Uterus (tissue), 4 donors: ENCODE data around the gene CILP. TPM values are rescaled to one million over a fixed set of nuclear protein-coding genes. Genes with fewer than 3 reads are reported as not detected.

Source experiments
- DNase-seq, 2 donors: peaks; one replicate each; pipeline ENCODE4 v3.0.0-alpha.2; 2019 to 2020
- H3K27ac ChIP-seq, 2 donors: fragments of 200-600 bp; sonication (generic); 1 replicate in 1 of 2; 2 replicates in 1 of 2; pipeline ENCODE4 v1.5.1; 2016 to 2018
- H3K27me3 ChIP-seq, 2 donors: fragments of 200-600 bp; sonication (generic); one replicate each; pipeline ENCODE4 v1.5.1; 2018 to 2019; ENCODE audit warnings: control low read depth in 1 of 2
- H3K36me3 ChIP-seq, 2 donors: fragments of 200-600 bp; sonication (generic); one replicate each; pipeline ENCODE4 v1.5.1; 2019; ENCODE audit warnings: control low read depth in 1 of 2
- H3K4me1 ChIP-seq, 2 donors: fragments of 200-600 bp; sonication (generic); one replicate each; pipeline ENCODE4 v1.5.1; 2018 to 2019; ENCODE audit warnings: control low read depth in 1 of 2
- H3K4me3 ChIP-seq, 2 donors: fragments of 200-600 bp; sonication (generic); 1 replicate in 1 of 2; 2 replicates in 1 of 2; pipeline ENCODE4 v1.5.1; 2018 to 2019; ENCODE audit warnings: mild to moderate bottlenecking in 1 of 2
- H3K9me3 ChIP-seq, 2 donors: fragments of 200-600 bp; sonication (generic); one replicate each; pipeline ENCODE4 v1.5.1; 2019; ENCODE audit warnings: control low read depth in 1 of 2
- CTCF ChIP-seq, 4 experiments: fragments of 200-600 bp in 2 of 4; fragments of 450-650 bp in 2 of 4; sonication (generic) in 2 of 4; IDR thresholded peaks; one replicate each; pipeline ENCODE4 v1.5.1; 2016 to 2019; ENCODE audit warnings: antibody characterized with exemption in 4 of 4, mild to moderate bottlenecking in 2 of 4, moderate library complexity in 1 of 4
- POLR2A ChIP-seq, 2 donors: fragments of 450-650 bp; IDR thresholded peaks; one replicate each; pipeline ENCODE4 v1.6.1; 2016; ENCODE audit warnings: antibody characterized with exemption in 2 of 2, mild to moderate bottlenecking in 1 of 2, moderate library complexity in 1 of 2
- intact Hi-C: fragments of 100-400 bp; cut with DNase I; formaldehyde crosslinking; loops from one replicate; pipeline ENCODE4 v1.15.1; 2023; ENCODE audit warnings: low total_unique reads
- total RNA-seq, 4 donors: library from RNA; depleted of rRNA in 3 of 4; stranded (reverse); fragments of >200 nt in 3 of 4; gene quantifications; one replicate each; pipeline versions ENCODE4 v1.1.0 to v1.2.4, GENCODE V29; 2014 to 2023
- donor health status: DM: yes; HTN: yes; CAD: no.

Gene CILP
- total RNA-seq, 4 donors from 2014 or later = 10.5 to 22.5 (median 14.4) TPM

GRCh38 chr15:65222891-65223290 lies 11.6 kb upstream of the CILP start:
- Histone ChIP-seq H3K9me3 (no peaks in the 10 kb centered on the region), H3K4me3 (no peak overlapping the region), H3K27ac (no peak overlapping the region), H3K4me1 (no peaks in the 10 kb centered on the region), H3K36me3 (no peaks in the 10 kb centered on the region), H3K27me3 (no peaks in the 10 kb centered on the region)
- no peak for DNase-seq
- TF ChIP-seq POLR2A (IDR thresholded peaks at IDR 0.05) = no peak
- TF ChIP-seq CTCF (IDR thresholded peaks at IDR 0.05) = no peak
- intact Hi-C loops = no loop called here

- DNase-seq = no peak
Measured at GRCh38 chr15:65221697-65222096, 10.4 kb upstream of the CILP start.

GRCh38 chr15:65219137-65219536 lies 7.9 kb upstream of the CILP start:
- DNase-seq = no peak
- TF ChIP-seq POLR2A (IDR thresholded peaks at IDR 0.05) (no peak), CTCF (IDR thresholded peaks at IDR 0.05) (no peak)
- H3K4me3 ChIP-seq = no peak overlapping the region
- no peaks in the 10 kb centered on the region for H3K4me1 ChIP-seq
- H3K27ac ChIP-seq = no peak overlapping the region
- no peaks in the 10 kb centered on the region for H3K36me3 ChIP-seq
- no peaks in the 10 kb centered on the region for H3K27me3 ChIP-seq
- intact Hi-C loops = no loop called here
- H3K9me3 ChIP-seq = no peaks in the 10 kb centered on the region

More at GRCh38 chr15:65221697-65222096, 10.4 kb upstream of the CILP start:
- Histone ChIP-seq H3K27me3 (no peaks in the 10 kb centered on the region), H3K4me3 (no peak overlapping the region), H3K9me3 (no peaks in the 10 kb centered on the region), H3K36me3 (no peaks in the 10 kb centered on the region), H3K27ac (no peak overlapping the region), H3K4me1 (no peaks in the 10 kb centered on the region)
- TF ChIP-seq POLR2A (IDR thresholded peaks at IDR 0.05) (no peak), CTCF (IDR thresholded peaks at IDR 0.05) (no peak)
- intact Hi-C loops = no loop called here

GRCh38 chr15:65217526-65218482 lies 6.5 kb upstream of the CILP start:
- TF ChIP-seq CTCF (IDR thresholded peaks at IDR 0.05) = no peak
- TF ChIP-seq POLR2A (IDR thresholded peaks at IDR 0.05) = no peak
- Histone ChIP-seq H3K36me3 (no peaks in the 10 kb centered on the region), H3K27me3 (no peaks in the 10 kb centered on the region), H3K4me3 (no peak overlapping the region), H3K4me1 (no peaks in the 10 kb centered on the region), H3K9me3 (no peaks in the 10 kb centered on the region), H3K27ac (no peak overlapping the region)
- DNase-seq = no peak
- intact Hi-C loops = no loop called here

GRCh38 chr15:65215496-65215895 lies 4.2 kb upstream of the CILP start:
- TF ChIP-seq POLR2A (IDR thresholded peaks at IDR 0.05) (no peak), CTCF (IDR thresholded peaks at IDR 0.05) (no peak)
- no peaks in the 10 kb centered on the region for H3K27me3 ChIP-seq
- no peaks in the 10 kb centered on the region for H3K9me3 ChIP-seq
- peaks cover 0 to 4% of the 10 kb centered on the region in 2 donors for H3K4me1 ChIP-seq
- no peak overlapping the region for H3K4me3 ChIP-seq
- intact Hi-C loops = no loop called here
- H3K36me3 ChIP-seq = no peaks in the 10 kb centered on the region
- no peak overlapping the region for H3K27ac ChIP-seq
- no peak for DNase-seq
